Mammary epithelial cell (primary cell): Measurements from ENCODE around the gene RIT2.

Source experiments
- CTCF ChIP-seq, 2 donors: IDR thresholded peaks in 1 of 2; conservative IDR thresholded peaks in 1 of 2; 2 replicates each; pipeline ENCODE4 v1.5.1; 2011 to 2012; ENCODE audit warnings: inconsistent platforms in 2 of 2, low read length in 2 of 2, mild to moderate bottlenecking in 2 of 2, control low read depth in 1 of 2, low read depth in 1 of 2; ENCODE audit not compliant: insufficient read depth in 1 of 2; ENCODE audit errors: extremely low read depth in 1 of 2
- EZH2 ChIP-seq: IDR thresholded peaks from 2 replicates; pipeline ENCODE4 v1.6.1; 2012; ENCODE audit warnings: low read length, inconsistent platforms, borderline replicate concordance

GRCh38 chr18:43077510-43078308 is 37.8 kb downstream of the RIT2 start:
- TF ChIP-seq EZH2 = no peak
- no peak for TF ChIP-seq CTCF (conservative IDR thresholded peaks at IDR 0.05 in 1 of 2, IDR thresholded peaks at IDR 0.05 in 1 of 2; ENCODE audit: extremely low read depth in 1 of 2, insufficient read depth in 1 of 2, low read depth in 1 of 2, low read length in 2 of 2)
